Kidney (tissue), 14 donors: Measurements from ENCODE around the gene SLFN12L. TPM values are rescaled to one million over a fixed set of nuclear protein-coding genes. Genes with fewer than 3 reads are reported as not detected.
"Not testable (repeated sequence)": the region's sequence is repeated elsewhere in the genome, so short reads cannot be mapped to it uniquely, and the experiment has no call there.

Experiments
- DNase-seq, 5 donors: peaks; one replicate each; pipeline ENCODE4 v3.0.0-alpha.2; 2013 to 2020
- FAIRE-seq: peaks from 2 replicates; lab custom pipeline; 2012; peaks lifted over from hg19 to GRCh38; lab: Jason Lieb, UNC
- H3K27ac ChIP-seq, 2 donors: one replicate each; pipeline ENCODE4 v1.7.0; 2013; ENCODE audit warnings: low read depth in 2 of 2, low read length in 2 of 2, inconsistent platforms in 1 of 2
- H3K27me3 ChIP-seq: one replicate; pipeline ENCODE4 v1.7.1; 2013; ENCODE audit warnings: low read length, inconsistent platforms; ENCODE audit not compliant: control insufficient read depth, insufficient read depth
- H3K36me3 ChIP-seq, 3 donors: one replicate each; pipeline versions ENCODE4 v1.7.0 to v1.7.1; 2013; ENCODE audit warnings: low read length in 3 of 3, control low read depth in 1 of 3, inconsistent platforms in 1 of 3; ENCODE audit not compliant: insufficient read depth in 3 of 3, control insufficient read depth in 2 of 3
- H3K4me1 ChIP-seq, 3 donors: one replicate each; pipeline versions ENCODE4 v1.7.0 to v1.7.1; 2013; ENCODE audit warnings: low read length in 3 of 3, inconsistent platforms in 1 of 3, low read depth in 1 of 3; ENCODE audit not compliant: control insufficient read depth in 2 of 3, insufficient read depth in 2 of 3
- H3K4me3 ChIP-seq, 3 donors: one replicate each; pipeline versions ENCODE4 v1.7.0 to v1.8.1; 2013; ENCODE audit warnings: low read length in 3 of 3, control low read depth in 1 of 3, inconsistent platforms in 1 of 3
- H3K9ac ChIP-seq, 3 donors: one replicate each; pipeline versions ENCODE4 v1.7.0 to v1.7.1; 2013; ENCODE audit warnings: low read length in 3 of 3, control low read depth in 1 of 3, inconsistent platforms in 1 of 3
- H3K9me3 ChIP-seq, 3 donors: one replicate each; pipeline versions ENCODE4 v1.7.0 to v1.7.1; 2013; ENCODE audit warnings: low read length in 3 of 3, control low read depth in 1 of 3, inconsistent platforms in 1 of 3; ENCODE audit not compliant: control insufficient read depth in 2 of 3, insufficient read depth in 1 of 3
- CTCF ChIP-seq: IDR thresholded peaks from 3 replicates; pipeline ENCODE4 v1.5.1; 2012; ENCODE audit warnings: mild to moderate bottlenecking, moderate library complexity, borderline replicate concordance; ENCODE audit not compliant: insufficient read depth; ENCODE audit errors: extremely low read depth
- intact Hi-C: fragments of 100-400 bp; cut with DNase I; formaldehyde crosslinking; loops from one replicate; pipeline ENCODE4 v1.11.1; 2022
- polyA plus RNA-seq: library from polyadenylated mRNA; stranded (reverse); fragments of 350-450 nt; fragmentation: Illumina TruSeq; extraction: RNeasy Lipid Tissue Mini Kit (QIAGEN cat#74804); gene quantifications from one replicate; pipeline ENCODE4 v1.2.3, GENCODE V29; 2014; ENCODE audit warnings: low read depth, low replicate concordance; ENCODE audit not compliant: insufficient read depth
- total RNA-seq: library from RNA; stranded (reverse); fragmentation: NEBNext Ultra II Directional; extraction: Animal tissue kit (Norgen Biotek cat#: 25700); gene quantifications from one replicate; pipeline ENCODE4 v1.2.1, GENCODE V29; 2021
- donor health status: control.
- donor health status: control.
- donor health status: control.
- donor health status: control.
- donor health status: control.
- donor health status: DM: yes; HTN: yes; CAD: no.
- donor health status: Normal renal cell carcinoma (clear cell type).

The SLFN12L gene
- total and polyA plus RNA-seq, 2 donors from 2014 or later: 0.62 to 6.2 TPM

DNA sequence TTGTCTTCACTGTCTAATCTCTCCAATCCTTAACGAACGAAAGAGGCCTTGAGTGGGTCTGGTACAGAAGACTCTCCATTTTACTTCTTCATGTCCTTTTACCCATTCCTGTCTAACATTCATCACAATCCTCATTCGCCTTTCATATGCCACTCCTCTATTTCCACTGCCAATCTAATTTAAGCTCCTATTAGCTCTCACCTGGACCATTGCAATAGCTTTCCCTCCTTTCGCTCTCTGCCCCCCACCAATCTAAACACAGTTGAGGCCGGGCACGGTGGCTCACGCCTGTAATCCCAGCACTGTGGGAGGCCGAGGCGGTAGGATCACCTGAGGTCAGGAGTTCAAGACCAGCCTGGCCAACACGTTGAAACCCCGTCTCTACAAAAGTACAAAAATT is 29.5 kb upstream of the SLFN12L start:
- Histone ChIP-seq H3K4me3 (peak overlapping the region in 2 of 3 donors; percentile 92 to 97), H3K4me1 (peaks cover 0 to 9% (median 5%) of the 10 kb centered on the region in 3 donors), H3K9me3 (no peaks in the 10 kb centered on the region), H3K36me3 (no peaks in the 10 kb centered on the region), H3K27ac (no peak overlapping the region), H3K27me3 (no peaks in the 10 kb centered on the region), H3K9ac (no peak overlapping the region)
- FAIRE-seq (no peak), DNase-seq (peak in 1 of 5 donors; percentile 54)
- intact Hi-C loops: no loop called here
- TF ChIP-seq CTCF: no peak

DNA sequence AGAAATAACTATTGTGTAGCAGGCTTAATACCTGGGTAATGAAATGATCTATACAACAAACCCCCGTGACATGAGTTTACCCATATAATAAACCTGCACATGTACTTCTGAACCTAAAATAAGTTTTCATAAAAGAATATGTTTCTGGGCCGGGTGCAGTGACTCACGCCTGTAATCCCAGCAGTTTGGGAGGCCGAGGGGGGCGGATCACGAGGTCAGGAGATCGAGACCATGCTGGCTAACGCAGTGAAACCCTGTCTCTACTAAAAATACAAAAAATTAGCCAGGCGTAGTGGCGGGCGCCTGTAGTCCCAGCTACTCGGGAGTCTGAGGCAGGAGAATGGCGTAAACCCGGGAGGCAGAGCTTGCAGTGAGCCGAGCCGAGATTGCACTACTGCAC is 25.7 kb upstream of the SLFN12L start:
- H3K27ac ChIP-seq, intact Hi-C loops, H3K9me3 ChIP-seq, H3K9ac ChIP-seq, H3K4me1 ChIP-seq, DNase-seq, H3K4me3 ChIP-seq, H3K36me3 ChIP-seq, FAIRE-seq, H3K27me3 ChIP-seq: not testable (repeated sequence)

DNA sequence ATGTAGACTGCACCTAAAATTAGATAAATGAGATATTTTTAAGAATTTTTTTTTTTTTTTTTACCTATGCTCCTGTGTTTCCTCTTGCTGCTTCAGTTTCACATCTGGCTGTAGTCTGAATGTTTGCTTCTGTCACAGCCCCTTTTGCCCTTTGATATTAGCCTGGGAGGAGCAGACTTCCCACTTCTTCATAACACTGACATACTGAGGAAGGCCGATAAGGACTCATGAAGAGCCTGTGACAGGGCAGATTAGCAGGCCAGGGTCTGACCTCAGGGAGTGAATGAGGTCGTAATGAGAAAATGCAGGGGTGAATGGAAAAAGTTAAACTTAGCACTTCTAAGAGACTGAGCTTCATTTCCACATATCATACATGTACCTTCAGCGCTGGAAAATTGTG is 23.2 kb upstream of the SLFN12L start, which contains the start of gene SLFN14:
Gene SLFN14 (minus strand): TSS at position 117 of the 400 bp plus-strand sequence. CDS start 2,757 bp downstream, outside the sequence.
- Histone ChIP-seq H3K4me3 (no peak within 1 kb of the TSS), H3K36me3 (no peaks in the 10 kb centered on the region), H3K27ac (no peak within 1 kb of the TSS), H3K4me1 (no peaks in the 10 kb centered on the region), H3K9ac (no peak within 1 kb of the TSS), H3K27me3 (no peaks in the 10 kb centered on the region), H3K9me3 (no peaks in the 10 kb centered on the region)
- no peak for TF ChIP-seq CTCF
- DNase-seq (no peak), FAIRE-seq (no peak)
- intact Hi-C loops: no loop called here

- Histone ChIP-seq H3K27ac (no peak overlapping the region), H3K9ac (no peak overlapping the region), H3K9me3 (no peaks in the 10 kb centered on the region), H3K36me3 (no peaks in the 10 kb centered on the region), H3K27me3 (no peaks in the 10 kb centered on the region), H3K4me1 (no peaks in the 10 kb centered on the region), H3K4me3 (no peak overlapping the region)
- DNase-seq (no peak), FAIRE-seq (no peak)
- no peak for TF ChIP-seq CTCF
- intact Hi-C loops: no loop called here
Observed at GRCh38 chr17:35559495-35560210, 22.2 kb upstream of the SLFN12L start.
